ENCODE measurements around the gene TMEM203. TPM values are rescaled to one million over a fixed set of nuclear protein-coding genes. Genes with fewer than 3 reads are reported as not detected.

Gene TMEM203
- total RNA-seq, 1 experiment from 2014 or later: 36.4 TPM

GRCh38 chr9:137245450-137246421, 40.3 kb upstream of the TMEM203 start:
- ATAC-seq (no peak), DNase-seq (no peak)
- Histone ChIP-seq H2AFZ (ENCODE audit: low read length) (no peak overlapping the region), H3K79me2 (ENCODE audit: low read length) (peaks cover 21% of the 10 kb centered on the region), H3K4me1 (ENCODE audit: insufficient read depth, low read length) (peaks cover 15% of the 10 kb centered on the region), H3K9ac (ENCODE audit: low read length) (no peak overlapping the region), H3F3A (ENCODE audit: low read length, unreplicated experiment) (peaks cover 5% of the 10 kb centered on the region), H4K20me1 (ENCODE audit: low read length) (peaks cover 28% of the 10 kb centered on the region), H3K36me3 (ENCODE audit: low read depth, low read length) (peaks cover 17% of the 10 kb centered on the region), H3K27ac (ENCODE audit: low read length) (no peak overlapping the region), H3K9me2 (replicated peaks; ENCODE audit: low read length) (no peaks in the 10 kb centered on the region), H3K27me3 (ENCODE audit: low read length) (no peaks in the 10 kb centered on the region), H3K4me3 (ENCODE audit: low read length) (no peak overlapping the region), H3K9me3 (ENCODE audit: low read length) (no peaks in the 10 kb centered on the region), H3K4me2 (ENCODE audit: low read length) (no peak overlapping the region)
- POLR2A ChIA-PET (ENCODE audit: unreplicated experiment): no interaction called here
- CTCF ChIA-PET: no interaction called here
- no TSS peak for BruUV-seq (replicated peaks)
- intact Hi-C loops (cut with micrococcal nuclease): no loop called here
- TF ChIP-seq EZH2 (IDR thresholded peaks at IDR 0.05; ENCODE audit: low read length, unreplicated experiment) (no peak), EZH2phosphoT487 (IDR thresholded peaks at IDR 0.05; ENCODE audit: borderline replicate concordance, low read length) (no peak), CTCF (conservative IDR thresholded peaks at IDR 0.05; ENCODE audit: low read depth, low read length) (no peak)

- POLR2A ChIA-PET (ENCODE audit: unreplicated experiment): interaction anchor here (0.5 kb wide), 1 partner anchor 10 kb away, joined by 3 read pairs; no protein-coding TSS in a partner anchor
- ATAC-seq: peak; percentile 1; the same call in 1 of the 2 replicates
- Histone ChIP-seq H3K79me2 (ENCODE audit: low read length) (peaks cover 25% of the 10 kb centered on the region), H3F3A (ENCODE audit: low read length, unreplicated experiment) (peaks cover 5% of the 10 kb centered on the region), H2AFZ (ENCODE audit: low read length) (no peak overlapping the region), H3K9me2 (replicated peaks; ENCODE audit: low read length) (no peaks in the 10 kb centered on the region), H3K27me3 (ENCODE audit: low read length) (no peaks in the 10 kb centered on the region), H3K4me2 (ENCODE audit: low read length) (no peak overlapping the region), H4K20me1 (ENCODE audit: low read length) (peaks cover 28% of the 10 kb centered on the region), H3K36me3 (ENCODE audit: low read depth, low read length) (peaks cover 17% of the 10 kb centered on the region), H3K27ac (ENCODE audit: low read length) (no peak overlapping the region), H3K9me3 (ENCODE audit: low read length) (no peaks in the 10 kb centered on the region), H3K4me3 (ENCODE audit: low read length) (no peak overlapping the region), H3K4me1 (ENCODE audit: insufficient read depth, low read length) (peaks cover 15% of the 10 kb centered on the region), H3K9ac (ENCODE audit: low read length) (no peak overlapping the region)
- intact Hi-C loops (cut with micrococcal nuclease): no loop called here
- CTCF ChIA-PET: interaction anchor here (1.1 kb wide), 1 partner anchor 198 kb away, joined by 4 read pairs; the partner anchor contains the start of gene NPDC1
- DNase-seq: peak; percentile 22
- TF ChIP-seq EZH2 (IDR thresholded peaks at IDR 0.05; ENCODE audit: low read length, unreplicated experiment) (no peak), CTCF (conservative IDR thresholded peaks at IDR 0.05; ENCODE audit: low read depth, low read length) (no peak), EZH2phosphoT487 (IDR thresholded peaks at IDR 0.05; ENCODE audit: borderline replicate concordance, low read length) (no peak)
- no TSS peak for BruUV-seq (replicated peaks)
These were observed 39.3 kb upstream of the TMEM203 start for GRCh38 chr9:137244486-137245449.

All from PC-3 (cell line).